Brain microvascular endothelial cell (primary cell): ENCODE measurements around the gene ERI3.

ENCODE experiments used
- DNase-seq: peaks from one replicate; pipeline ENCODE4 v3.0.0-alpha.2; 2020
- H3K27ac ChIP-seq: fragments of 250-450 bp; sonication (Bioruptor Pico); 2 replicates; pipeline ENCODE4 v1.5.1; 2020; ENCODE audit warnings: mild to moderate bottlenecking, moderate library complexity
- H3K27me3 ChIP-seq: fragments of 250-450 bp; sonication (Bioruptor Pico); replicated peaks from 2 replicates; pipeline ENCODE4 v1.5.1; 2020; ENCODE audit warnings: mild to moderate bottlenecking
- H3K36me3 ChIP-seq: fragments of 250-450 bp; sonication (Bioruptor Pico); replicated peaks from 2 replicates; pipeline ENCODE4 v1.5.1; 2020; ENCODE audit warnings: mild to moderate bottlenecking
- H3K4me3 ChIP-seq: 2 replicates; pipeline ENCODE4 v1.5.1; 2011; ENCODE audit warnings: low read depth, mild to moderate bottlenecking, control low read depth, low read length, moderate library complexity
- CTCF ChIP-seq: IDR thresholded peaks from 2 replicates; pipeline ENCODE4 v1.5.1; 2011; ENCODE audit warnings: low read depth, mild to moderate bottlenecking, moderate library complexity, low read length, control low read depth, inconsistent platforms; ENCODE audit errors: missing control alignments
- in situ Hi-C: cut with HindIII; loops from 2 replicates; pipeline ENCODE4 v1.10.0; 2017; ENCODE audit warnings: low sequenced_read_pairs, low pct_ligation_motif_present

Gene ERI3

GRCh38 chr1:44346878-44347277, 8.2 kb downstream of the ERI3 start:
- Histone ChIP-seq H3K36me3 (no peaks in the 10 kb centered on the region), H3K27me3 (no peaks in the 10 kb centered on the region), H3K4me3 (no peak overlapping the region), H3K27ac (no peak overlapping the region)
- no peak for DNase-seq
- in situ Hi-C loops = no loop called here
- TF ChIP-seq CTCF = no peak

- Histone ChIP-seq H3K27ac (no peak overlapping the region), H3K36me3 (no peaks in the 10 kb centered on the region), H3K27me3 (no peaks in the 10 kb centered on the region), H3K4me3 (no peak overlapping the region)
- in situ Hi-C loops = no loop called here
- TF ChIP-seq CTCF = no peak
- no peak for DNase-seq
Measured at GRCh38 chr1:44346184-44346583, 8.9 kb downstream of the ERI3 start.

GRCh38 chr1:44345187-44345775, 9.8 kb downstream of the ERI3 start:
- in situ Hi-C loops = no loop called here
- no peak for DNase-seq
- Histone ChIP-seq H3K4me3 (no peak overlapping the region), H3K36me3 (no peaks in the 10 kb centered on the region), H3K27ac (no peak overlapping the region), H3K27me3 (no peaks in the 10 kb centered on the region)
- no peak for TF ChIP-seq CTCF

GRCh38 chr1:44339731-44340130, 15.3 kb downstream of the ERI3 start:
- Histone ChIP-seq H3K27me3 (no peaks in the 10 kb centered on the region), H3K27ac (no peak overlapping the region), H3K36me3 (peaks cover 19% of the 10 kb centered on the region), H3K4me3 (no peak overlapping the region)
- TF ChIP-seq CTCF = no peak
- no peak for DNase-seq
- in situ Hi-C loops = no loop called here

GRCh38 chr1:44338136-44338535, 16.9 kb downstream of the ERI3 start:
- H3K27me3 ChIP-seq = no peaks in the 10 kb centered on the region

More at GRCh38 chr1:44338136-44338535, 16.9 kb downstream of the ERI3 start:
- in situ Hi-C loops = no loop called here
- TF ChIP-seq CTCF = no peak
- H3K36me3 ChIP-seq = peaks cover 23% of the 10 kb centered on the region
- H3K27ac ChIP-seq = no peak overlapping the region
- DNase-seq = no peak
- H3K4me3 ChIP-seq = no peak overlapping the region
